ENCODE measurements around the gene CHI3L2. TPM values are rescaled to one million over a fixed set of nuclear protein-coding genes. Genes with fewer than 3 reads are reported as not detected.
A peak's percentile ranks its signal among the peaks of the same experiment; 100 is the strongest.

CHI3L2 gene
- total RNA-seq, 1 donor from 2014 or later = not detected

DNA sequence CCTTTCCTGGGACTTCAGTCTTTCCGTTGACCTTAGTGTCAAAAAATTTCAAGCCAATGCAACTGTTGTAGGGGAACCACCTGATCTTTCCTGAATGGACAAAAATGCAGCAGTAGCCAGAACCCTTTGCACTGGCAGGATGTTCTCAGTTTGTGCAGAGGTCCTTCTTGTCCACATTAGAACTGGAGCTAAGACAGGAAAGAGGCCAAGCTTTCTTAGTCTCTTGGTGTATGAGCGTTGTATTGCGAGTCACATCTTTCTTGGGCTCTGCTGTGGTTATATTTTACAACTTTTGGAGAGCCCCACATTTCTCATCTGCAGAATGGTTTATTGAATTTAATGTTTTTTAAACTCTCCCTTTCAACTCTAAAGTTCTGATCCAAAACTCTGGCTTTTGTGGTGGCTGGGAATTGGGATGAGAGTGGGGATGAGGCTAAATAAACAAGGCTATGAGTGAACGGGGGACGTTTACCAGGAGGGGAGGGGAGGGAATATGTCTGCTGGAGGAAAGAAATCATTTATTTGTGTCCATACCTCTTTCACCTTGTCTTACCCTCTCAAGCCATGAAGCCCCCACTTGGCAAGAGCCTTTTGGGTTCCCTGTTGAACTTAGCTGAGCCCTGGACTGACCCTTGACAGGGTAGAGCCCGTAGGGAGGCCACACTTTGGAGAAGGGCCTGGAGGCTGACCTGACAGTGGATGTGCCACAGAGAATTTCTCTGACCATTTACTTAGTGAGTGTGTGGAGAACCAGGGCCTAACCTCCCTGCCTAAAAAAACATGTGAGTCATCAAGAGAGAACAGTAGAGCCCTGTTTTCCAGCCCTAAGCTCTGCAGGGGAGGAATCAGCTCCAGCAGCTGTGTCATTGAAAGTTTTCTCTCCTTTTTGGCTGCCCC lies 586 bp downstream of the CHI3L2 start:
- H3K27ac Mint-ChIP-seq = peak overlapping the region; percentile 87
- H3K27me3 Mint-ChIP-seq = no peaks in the 10 kb centered on the region

DNA sequence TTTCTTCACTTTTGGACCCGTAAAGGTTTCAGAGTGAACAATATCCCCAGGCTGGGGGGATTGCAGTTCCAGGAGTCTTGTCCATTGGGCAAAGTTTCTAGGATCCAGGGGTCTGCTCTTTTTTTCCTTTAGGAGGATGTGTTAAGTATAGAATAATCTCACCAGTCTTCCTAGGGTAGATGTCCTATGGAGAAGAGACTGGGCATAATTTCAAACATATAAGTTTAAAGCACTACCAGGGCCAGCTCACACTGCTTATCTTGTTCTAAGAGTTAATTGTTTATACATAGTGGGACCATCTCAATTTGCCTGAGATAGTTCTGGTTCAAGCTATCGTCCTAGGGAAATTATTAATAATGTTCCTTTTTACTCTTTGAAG lies 1.2 kb downstream of the CHI3L2 start:
- no peak for DNase-seq (ENCODE audit: low spot score, unreplicated experiment)
- Mint-ChIP-seq H3K36me3 (ENCODE audit: insufficient read depth) (no peaks in the 10 kb centered on the region), H3K4me3 (ENCODE audit: low read depth) (no peak overlapping the region), H3K27ac (peak overlapping the region; percentile 20), H3K9me3 (ENCODE audit: low read depth) (no peaks in the 10 kb centered on the region), H3K27me3 (no peaks in the 10 kb centered on the region), H3K4me1 (ENCODE audit: low read depth) (peaks cover 11% of the 10 kb centered on the region)
- TF ChIP-seq CTCF (IDR thresholded peaks at IDR 0.05; ENCODE audit: unreplicated experiment) = no peak

More for the DNA sequence above, 586 bp downstream of the CHI3L2 start:
- Mint-ChIP-seq H3K36me3 (ENCODE audit: insufficient read depth) (no peaks in the 10 kb centered on the region), H3K4me3 (ENCODE audit: low read depth) (no peak overlapping the region), H3K9me3 (ENCODE audit: low read depth) (no peaks in the 10 kb centered on the region), H3K4me1 (ENCODE audit: low read depth) (peaks cover 14% of the 10 kb centered on the region)
- no peak for DNase-seq (ENCODE audit: low spot score, unreplicated experiment)
- no peak for TF ChIP-seq CTCF (IDR thresholded peaks at IDR 0.05; ENCODE audit: unreplicated experiment)

- no peak overlapping the region for H3K4me3 Mint-ChIP-seq (ENCODE audit: low read depth)
- peaks cover 18% of the 10 kb centered on the region for H3K4me1 Mint-ChIP-seq (ENCODE audit: low read depth)
- TF ChIP-seq CTCF (IDR thresholded peaks at IDR 0.05; ENCODE audit: unreplicated experiment) = no peak
- no peak for DNase-seq (ENCODE audit: low spot score, unreplicated experiment)
- no peaks in the 10 kb centered on the region for H3K27me3 Mint-ChIP-seq
- no peaks in the 10 kb centered on the region for H3K9me3 Mint-ChIP-seq (ENCODE audit: low read depth)
- no peak overlapping the region for H3K27ac Mint-ChIP-seq
- H3K36me3 Mint-ChIP-seq (ENCODE audit: insufficient read depth) = no peaks in the 10 kb centered on the region
Measured at GRCh38 chr1:111232134-111232533, 4.6 kb downstream of the CHI3L2 start.

- Mint-ChIP-seq H3K27ac (no peak overlapping the region), H3K9me3 (ENCODE audit: low read depth) (no peaks in the 10 kb centered on the region), H3K4me3 (ENCODE audit: low read depth) (no peak overlapping the region), H3K27me3 (no peaks in the 10 kb centered on the region), H3K36me3 (ENCODE audit: insufficient read depth) (no peaks in the 10 kb centered on the region), H3K4me1 (ENCODE audit: low read depth) (peaks cover 14% of the 10 kb centered on the region)
- no peak for TF ChIP-seq CTCF (IDR thresholded peaks at IDR 0.05; ENCODE audit: unreplicated experiment)
- DNase-seq (ENCODE audit: low spot score, unreplicated experiment) = no peak
Measured at GRCh38 chr1:111234258-111234657, 6.7 kb downstream of the CHI3L2 start.

DNA sequence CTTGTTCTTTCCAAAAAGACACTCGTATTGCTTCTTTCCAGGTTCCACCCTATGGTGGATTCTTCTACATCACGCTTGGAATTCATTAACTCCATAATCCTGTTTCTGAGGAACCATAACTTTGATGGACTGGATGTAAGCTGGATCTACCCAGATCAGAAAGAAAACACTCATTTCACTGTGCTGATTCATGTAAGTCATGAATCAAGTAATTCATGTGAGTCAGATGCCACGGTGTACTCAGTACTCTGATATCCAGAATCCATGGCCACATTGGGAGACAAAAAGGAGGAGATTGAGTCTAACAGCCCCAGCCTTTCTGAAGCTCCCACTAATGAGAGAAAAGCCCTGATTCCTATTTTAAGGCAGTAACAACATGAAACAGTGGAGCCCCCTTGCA lies 7.4 kb downstream of the CHI3L2 start:
- H3K4me3 Mint-ChIP-seq (ENCODE audit: low read depth) = no peak overlapping the region
- H3K27me3 Mint-ChIP-seq = no peaks in the 10 kb centered on the region
- no peak for TF ChIP-seq CTCF (IDR thresholded peaks at IDR 0.05; ENCODE audit: unreplicated experiment)
- peaks cover 14% of the 10 kb centered on the region for H3K4me1 Mint-ChIP-seq (ENCODE audit: low read depth)
- H3K36me3 Mint-ChIP-seq (ENCODE audit: insufficient read depth) = no peaks in the 10 kb centered on the region
- H3K27ac Mint-ChIP-seq = no peak overlapping the region
- DNase-seq (ENCODE audit: low spot score, unreplicated experiment) = no peak
- no peaks in the 10 kb centered on the region for H3K9me3 Mint-ChIP-seq (ENCODE audit: low read depth)
